ENCODE data around the gene ATP5F1E.

The ATP5F1E gene

DNA sequence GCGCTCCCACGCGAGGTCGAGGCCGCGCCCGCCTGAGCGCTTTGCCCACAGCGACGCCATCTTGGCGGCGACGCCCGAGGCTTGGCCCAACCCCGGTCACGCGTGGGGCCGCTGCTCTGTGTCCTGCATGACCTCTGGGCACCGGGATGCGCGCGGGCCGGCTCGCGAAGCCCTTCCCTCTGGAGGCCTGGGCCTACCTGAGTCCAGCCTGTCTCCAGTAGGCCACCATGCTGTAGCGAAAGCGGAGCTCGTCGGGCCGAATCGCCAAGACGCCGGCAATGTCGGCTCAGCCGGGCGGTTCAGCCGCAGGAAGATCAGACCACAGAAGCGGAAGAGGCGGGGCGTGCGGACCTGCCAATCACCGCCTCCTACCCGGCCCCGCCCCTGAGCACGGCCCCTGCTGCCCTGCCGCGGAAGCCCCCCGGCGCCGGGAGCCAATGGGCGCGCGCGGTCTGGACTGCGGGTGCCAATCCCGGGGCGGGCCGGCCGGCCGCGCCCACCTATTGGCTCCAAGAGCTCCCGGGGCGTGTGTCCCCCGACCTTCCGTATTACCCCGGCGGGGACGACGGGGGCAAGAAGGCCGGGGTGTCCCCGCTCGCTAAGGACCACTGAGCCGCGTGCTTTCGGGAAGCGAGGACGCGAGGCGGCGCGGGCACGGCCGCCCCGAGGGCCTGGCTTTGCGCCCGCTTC lies at the start of gene ATP5F1E:
Gene ATP5F1E (minus strand): TSS at position 313 of the 690 bp plus-strand sequence. CDS start 84 bp downstream, at position 229.
- no peak for FAIRE-seq

GRCh38 chr20:59081036-59081435 lies 48.9 kb upstream of the ATP5F1E start:
- FAIRE-seq, result no peak

DNA sequence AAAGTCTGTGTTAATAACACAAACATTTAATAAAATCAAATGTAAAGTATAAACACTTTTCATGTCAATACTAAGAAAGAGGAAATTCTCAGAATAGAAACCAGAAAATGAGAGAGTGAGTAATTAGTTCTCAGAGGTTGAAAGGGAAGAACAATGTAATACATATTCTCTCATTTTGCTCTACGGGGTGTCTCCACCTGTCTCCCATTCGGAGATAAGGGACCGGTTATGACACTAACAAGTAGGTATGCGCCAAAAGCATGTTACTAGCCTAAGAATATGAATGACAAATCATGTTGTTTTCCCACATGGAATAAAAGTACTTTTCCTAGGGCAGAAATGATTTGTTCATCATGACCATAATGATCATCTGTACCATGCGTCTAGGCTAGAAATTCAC lies 46.1 kb upstream of the ATP5F1E start:
- FAIRE-seq, result no peak

- no peak for FAIRE-seq
Measured at GRCh38 chr20:59077705-59078104, 45.6 kb upstream of the ATP5F1E start.

GRCh38 chr20:59075934-59076508 lies 43.9 kb upstream of the ATP5F1E start:
- FAIRE-seq, result no peak

DNA sequence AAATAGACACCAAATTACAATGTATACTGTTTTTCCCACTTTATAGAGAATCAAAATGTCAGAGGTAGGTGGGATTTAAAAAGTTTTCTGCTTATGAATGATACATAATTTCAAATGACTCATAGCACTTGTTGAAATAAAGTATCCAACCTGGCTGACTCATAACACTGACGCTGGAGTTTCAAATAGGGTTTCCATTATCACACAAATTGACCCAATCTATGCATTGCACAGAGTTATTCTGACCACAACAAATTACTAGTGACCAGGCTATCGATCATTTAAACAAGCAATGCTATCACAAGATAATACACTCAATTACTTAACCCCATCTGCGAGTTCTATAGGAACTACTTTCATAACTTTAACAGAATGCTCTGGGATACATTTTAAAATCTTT lies 42.3 kb upstream of the ATP5F1E start:
- no peak for FAIRE-seq

DNA sequence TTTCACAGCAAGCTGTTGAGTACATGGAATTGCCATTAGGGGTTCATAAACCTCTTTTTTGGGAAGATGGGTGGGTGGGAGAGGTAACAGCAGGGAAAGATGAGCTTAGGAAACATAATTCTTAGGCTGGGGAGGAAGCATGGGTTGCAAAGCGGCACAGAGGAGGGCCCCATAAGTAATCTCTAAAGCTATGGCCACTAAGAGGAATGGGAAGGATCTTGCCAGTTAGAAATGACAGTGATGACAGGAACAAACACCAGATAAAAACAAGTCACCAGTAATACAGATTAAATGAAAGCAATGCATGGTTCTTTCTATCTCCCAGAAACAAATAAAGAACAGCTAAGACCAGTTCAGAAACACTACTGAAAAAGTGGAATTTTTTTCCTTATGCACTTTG lies 41.4 kb upstream of the ATP5F1E start:
- FAIRE-seq, result no peak

DNA sequence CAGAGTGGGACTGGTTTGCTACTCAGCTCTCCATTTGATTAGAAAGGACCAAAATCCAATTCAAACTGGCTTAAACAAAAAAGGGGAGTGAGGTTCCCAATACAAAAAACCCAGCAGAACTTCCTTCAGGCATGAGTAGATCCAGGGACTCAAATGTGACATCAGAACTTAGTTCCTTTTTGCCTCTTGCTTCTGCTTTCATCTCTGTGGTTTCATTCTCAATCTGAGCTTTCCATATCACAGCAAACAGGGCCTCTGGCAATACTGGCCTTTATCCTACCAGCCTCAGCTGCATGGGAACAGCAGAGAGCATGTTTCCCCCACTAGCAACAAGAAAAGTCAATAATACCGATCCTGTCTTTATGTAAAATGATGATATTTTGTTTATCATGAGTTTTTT lies 39.1 kb upstream of the ATP5F1E start:
- no peak for FAIRE-seq

DNA sequence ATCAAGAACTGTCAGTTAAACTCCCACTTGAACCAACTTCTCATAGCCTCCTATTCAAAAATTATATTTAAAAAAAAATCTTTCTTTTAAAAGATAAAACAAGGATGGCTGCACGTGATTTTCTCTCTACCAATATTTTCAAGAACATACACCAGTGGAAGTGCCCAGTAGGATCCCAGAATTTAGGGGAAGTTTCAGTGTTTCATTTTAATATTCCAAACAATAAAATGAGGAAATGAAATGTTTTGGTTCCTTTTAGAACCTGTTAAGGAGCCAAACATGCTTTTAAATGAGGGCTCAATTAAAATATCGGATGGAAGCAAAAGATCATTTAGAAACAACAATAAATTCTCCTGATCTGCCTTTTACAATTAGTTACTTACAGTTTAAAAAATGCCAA lies 36.9 kb upstream of the ATP5F1E start:
- no peak for FAIRE-seq

GRCh38 chr20:59068534-59068933 lies 36.4 kb upstream of the ATP5F1E start:
- FAIRE-seq, result no peak

DNA sequence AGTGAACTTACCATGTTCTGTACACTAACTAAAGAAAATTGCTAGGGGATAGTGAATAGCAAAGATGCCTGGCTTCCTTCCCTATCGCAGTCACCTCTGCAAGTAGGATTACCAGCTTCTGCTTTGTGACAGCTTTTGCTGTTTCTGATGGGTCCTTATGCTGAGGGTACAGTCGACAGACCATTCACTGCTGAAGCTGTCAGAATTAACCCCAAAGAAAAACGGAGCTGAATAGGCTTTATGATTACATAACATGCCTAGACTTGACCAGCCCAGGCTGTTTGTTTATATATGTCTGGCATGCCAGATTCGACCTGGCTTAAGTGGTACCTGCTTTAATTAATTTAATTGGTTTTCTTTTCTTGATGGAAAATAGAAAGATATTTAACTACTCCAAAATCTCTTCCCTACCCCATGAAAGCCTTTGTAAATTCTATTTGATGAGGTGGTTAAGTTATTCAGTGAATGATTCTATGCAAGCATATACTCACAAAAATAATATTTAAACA lies 32.1 kb upstream of the ATP5F1E start:
- no peak for FAIRE-seq

GRCh38 chr20:59063358-59064213 lies 31.5 kb upstream of the ATP5F1E start:
- FAIRE-seq, result no peak

DNA sequence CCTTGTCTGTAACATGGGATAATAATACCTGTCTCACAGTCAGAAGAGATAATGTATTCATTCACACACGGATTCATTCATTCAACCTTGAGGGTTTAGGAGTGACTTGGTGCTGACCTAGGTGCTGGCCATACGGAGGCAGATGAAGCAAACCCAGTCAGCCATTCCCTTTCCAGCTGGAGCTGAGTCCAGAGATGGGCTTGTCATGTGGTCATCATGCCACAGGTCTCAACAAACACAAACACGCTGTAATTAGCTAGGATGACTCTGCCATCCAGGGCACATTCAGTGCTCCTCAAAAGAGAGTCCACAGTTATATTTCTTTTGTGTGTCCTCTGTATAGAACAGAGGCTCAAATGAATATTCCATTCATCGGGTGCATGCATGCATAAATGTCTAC lies 29.9 kb upstream of the ATP5F1E start:
- no peak for FAIRE-seq

DNA sequence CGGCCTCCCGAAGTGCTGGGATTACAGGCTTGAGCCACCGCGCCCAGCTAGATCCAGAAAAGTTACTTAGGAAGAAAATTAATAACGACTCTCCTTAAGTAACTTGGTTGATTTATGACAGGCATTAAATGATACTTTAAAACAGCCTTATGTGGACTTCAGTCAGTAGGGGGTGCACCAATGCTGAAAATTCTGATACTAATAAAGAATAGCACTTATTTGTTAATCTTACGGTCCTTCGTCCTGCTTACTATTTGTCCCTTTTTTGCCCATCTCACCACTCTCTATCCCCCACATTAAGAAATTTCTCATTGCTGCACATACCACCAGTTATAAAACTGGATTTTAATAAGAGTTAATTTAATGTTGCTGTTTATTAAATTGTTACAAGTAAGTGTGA lies 23.2 kb upstream of the ATP5F1E start:
- FAIRE-seq, result no peak

DNA sequence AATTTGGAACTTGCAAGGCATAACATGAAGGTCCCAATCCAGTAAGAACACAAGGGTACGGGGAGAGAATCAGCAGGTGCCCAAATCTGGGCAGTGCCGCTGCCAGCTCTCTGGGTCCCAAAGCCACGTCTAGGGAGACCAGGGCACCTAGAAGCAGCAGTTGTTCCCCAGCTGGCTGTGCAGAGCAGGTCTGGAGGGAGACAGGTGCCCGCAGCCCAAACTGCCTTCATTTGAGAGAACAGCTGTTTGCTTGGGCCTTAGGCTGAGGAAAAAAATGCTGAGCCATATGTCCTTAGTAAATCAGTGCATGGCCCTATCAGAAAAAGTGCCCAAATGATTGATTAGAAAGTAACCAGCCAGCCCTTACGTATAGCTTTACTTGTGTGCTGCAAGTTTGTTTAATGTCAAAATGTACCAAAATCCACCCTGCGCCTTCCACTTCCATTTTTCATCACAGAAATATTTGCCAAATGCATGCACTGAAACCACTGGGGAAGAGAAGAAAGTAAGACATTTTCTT lies 19.6 kb upstream of the ATP5F1E start:
- no peak for FAIRE-seq

DNA sequence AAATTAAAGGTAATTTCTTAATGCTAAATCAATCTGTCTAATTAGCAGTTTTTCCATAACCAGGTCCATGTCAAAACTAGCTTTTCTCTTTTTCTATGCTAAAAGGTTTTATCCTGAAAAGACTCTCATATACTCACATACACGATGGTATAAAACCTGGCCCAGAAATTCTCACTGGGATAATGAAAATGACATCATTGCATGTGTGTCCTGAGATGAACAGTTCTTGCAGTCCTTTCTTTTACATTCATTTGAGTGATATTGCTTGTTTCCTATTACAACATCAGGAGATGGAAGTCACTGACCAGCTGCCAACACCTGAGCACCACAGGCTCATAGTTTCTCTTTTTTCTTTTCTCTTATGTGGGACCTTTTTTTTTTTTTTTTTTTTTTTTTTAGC lies 18.3 kb upstream of the ATP5F1E start:
- FAIRE-seq, result no peak

GRCh38 chr20:59048681-59049030 lies 16.5 kb upstream of the ATP5F1E start:
- FAIRE-seq, result no peak

- no peak for FAIRE-seq
Measured at GRCh38 chr20:59047938-59048680, 16.0 kb upstream of the ATP5F1E start.

DNA sequence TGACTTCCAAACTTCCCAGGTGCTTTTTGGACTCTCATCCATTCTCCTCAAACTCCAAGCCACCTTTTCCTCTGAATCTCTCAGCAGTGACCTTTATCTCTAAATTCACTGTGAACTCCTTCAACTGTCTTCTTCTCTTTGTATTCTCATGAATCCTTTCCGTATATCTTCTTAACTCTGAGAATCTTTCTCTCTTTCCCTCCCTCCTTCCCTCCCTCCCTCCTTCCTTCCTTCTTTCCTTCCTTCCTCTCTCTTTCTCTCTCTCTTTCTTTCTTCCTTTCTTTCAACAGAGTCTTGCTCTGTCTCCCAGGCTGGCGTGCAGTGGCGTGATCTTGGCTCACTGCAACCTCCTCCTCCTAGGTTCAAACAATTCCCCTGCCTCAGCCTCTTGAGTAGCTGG lies 14.7 kb upstream of the ATP5F1E start:
- no peak for FAIRE-seq

DNA sequence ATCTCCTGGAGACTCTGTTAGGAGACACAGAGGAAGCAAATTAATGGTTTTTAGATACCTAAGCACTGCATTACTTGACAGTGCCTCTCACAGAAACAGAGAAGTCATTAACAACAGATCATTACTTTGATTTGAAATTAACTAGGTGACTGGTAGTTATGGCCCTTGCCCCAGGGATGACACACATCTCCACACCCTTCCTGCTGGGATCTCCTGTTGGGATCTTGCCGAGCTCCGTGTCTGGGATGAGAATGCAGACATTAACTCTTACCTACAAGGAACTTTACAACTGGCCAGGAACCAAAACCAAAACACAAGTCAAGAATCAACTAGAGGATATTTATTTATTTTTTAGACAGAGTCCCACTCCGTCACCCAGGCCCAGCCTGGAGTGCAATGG lies 12.7 kb upstream of the ATP5F1E start:
- no peak for FAIRE-seq

DNA sequence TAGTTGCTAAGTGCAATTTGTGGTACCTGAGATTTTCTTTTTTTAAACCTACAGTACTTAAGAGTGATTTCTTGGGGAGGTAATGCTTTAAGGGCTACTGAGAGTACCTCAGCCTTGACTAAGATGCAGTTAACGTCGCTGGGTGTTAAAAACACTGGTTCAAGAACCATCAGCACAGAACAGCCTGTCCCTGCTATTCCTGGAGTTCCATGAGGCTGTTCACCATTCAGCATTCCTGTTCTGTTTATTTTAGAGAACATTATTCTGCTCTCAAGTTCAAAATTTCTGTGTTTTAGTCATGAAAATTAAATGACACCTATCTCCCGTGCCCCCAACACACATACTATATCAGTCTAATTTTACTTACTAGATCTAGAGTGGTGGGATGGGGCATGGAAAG lies 12.2 kb upstream of the ATP5F1E start:
- FAIRE-seq, result no peak

GRCh38 chr20:59043698-59044097 lies 11.6 kb upstream of the ATP5F1E start:
- FAIRE-seq, result no peak
